COLO829 (cell line): ENCODE measurements around the gene DRG2.

Experiments
- DNase-seq: peaks from one replicate; pipeline ENCODE4 v3.0.0; 2012; ENCODE audit warnings: low spot score

Gene DRG2

GRCh38 chr17:18143044-18143936, 55.5 kb downstream of the DRG2 start:
- no peak for DNase-seq

GRCh38 chr17:18144261-18144660, 56.5 kb downstream of the DRG2 start:
- DNase-seq = no peak

- no peak for DNase-seq
Observed at GRCh38 chr17:18144855-18145254, 57.1 kb downstream of the DRG2 start.

GRCh38 chr17:18145811-18146210, 58.1 kb downstream of the DRG2 start:
- no peak for DNase-seq

- DNase-seq = no peak
Observed at GRCh38 chr17:18146259-18146658, 58.5 kb downstream of the DRG2 start.

GRCh38 chr17:18146980-18147379, 59.2 kb downstream of the DRG2 start:
- DNase-seq = no peak

- no peak for DNase-seq
Observed at GRCh38 chr17:18148586-18148985, 60.8 kb downstream of the DRG2 start.

GRCh38 chr17:18151290-18151689, 63.5 kb downstream of the DRG2 start:
- no peak for DNase-seq

GRCh38 chr17:18155179-18155578, 67.4 kb downstream of the DRG2 start:
- no peak for DNase-seq

- no peak for DNase-seq
Observed at GRCh38 chr17:18156171-18156975, 68.6 kb downstream of the DRG2 start.

- no peak for DNase-seq
Observed at GRCh38 chr17:18156976-18157280, 69.2 kb downstream of the DRG2 start.
